ENCODE data around the gene YBX3.
"Not testable (repeated sequence)": the region's sequence is repeated elsewhere in the genome, so short reads cannot be mapped to it uniquely, and the experiment has no call there.

Gene YBX3

DNA sequence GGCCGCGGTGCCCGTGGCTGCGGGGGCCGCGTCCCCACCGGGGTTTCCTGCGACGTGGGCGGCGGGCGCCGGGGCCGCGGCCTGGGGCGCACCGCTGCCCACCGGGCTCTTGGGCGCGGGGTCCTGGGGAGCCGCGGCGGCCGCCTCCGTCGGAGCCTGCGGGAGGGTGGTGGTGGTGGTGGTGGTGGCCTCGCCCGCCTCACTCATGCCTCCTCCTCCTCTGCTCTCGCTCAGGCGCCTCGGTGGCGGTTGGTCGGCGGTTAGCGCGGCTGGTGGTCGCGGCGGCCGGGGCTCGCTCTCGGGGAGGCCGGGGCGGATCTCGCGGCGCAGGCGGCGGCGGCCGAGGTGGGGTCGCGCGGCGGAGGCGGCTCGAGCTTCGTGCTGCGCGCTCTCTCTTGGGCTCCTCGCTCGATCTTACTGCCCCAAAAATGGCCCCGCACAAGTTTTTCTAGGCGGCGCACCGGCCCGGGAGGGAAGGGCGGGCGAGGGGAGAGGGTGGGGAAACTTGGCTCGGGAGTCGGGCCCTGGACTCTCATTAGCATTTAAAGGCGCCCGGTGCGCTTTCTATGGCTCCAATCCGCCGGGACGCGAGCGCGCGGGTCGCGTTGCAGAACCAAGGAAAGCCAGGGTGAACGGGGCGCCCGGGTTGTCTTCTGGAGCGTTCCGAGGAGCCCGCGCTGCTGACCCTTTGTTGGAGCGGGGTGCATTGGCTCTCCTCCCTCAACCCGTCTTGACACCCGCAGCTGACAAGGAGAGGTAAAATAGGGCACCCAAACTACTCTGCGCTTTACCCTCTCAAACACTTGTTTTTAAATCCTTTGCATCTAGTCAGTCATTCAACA lies at the start of gene YBX3:
TSS of gene YBX3 (minus strand) at position 419 of the 842 bp plus-strand sequence. CDS start at position 207, 212 bp downstream.
- peak; percentile 87 for DNase-seq

DNA sequence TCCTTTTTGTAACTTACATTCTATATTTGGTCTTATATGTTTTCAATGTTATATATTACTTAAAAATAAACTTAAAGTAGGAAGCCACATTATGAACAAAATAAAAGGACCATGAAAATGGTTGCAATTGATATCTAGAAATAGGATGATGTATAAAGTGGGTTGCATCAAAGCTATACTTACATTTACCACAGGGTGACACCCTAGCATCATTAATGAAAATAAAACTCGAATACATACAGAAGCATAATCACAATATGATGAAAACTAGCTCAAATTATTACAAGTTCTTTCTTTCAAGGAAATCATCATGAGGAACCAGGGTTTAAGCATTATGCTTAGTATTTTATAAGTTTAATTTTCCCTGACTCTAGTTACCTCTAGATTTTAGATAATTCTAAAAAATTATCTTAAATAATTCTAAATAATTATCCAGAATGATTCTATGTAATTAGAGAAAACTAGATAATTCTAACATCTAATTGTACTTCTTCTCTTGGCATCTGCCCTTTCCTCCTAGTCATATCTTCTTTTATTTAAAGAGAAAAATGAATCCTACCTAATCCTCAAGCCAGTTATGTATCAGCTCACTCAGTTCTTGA lies 48.1 kb upstream of the YBX3 start:
- peak; percentile 67 for DNase-seq

DNA sequence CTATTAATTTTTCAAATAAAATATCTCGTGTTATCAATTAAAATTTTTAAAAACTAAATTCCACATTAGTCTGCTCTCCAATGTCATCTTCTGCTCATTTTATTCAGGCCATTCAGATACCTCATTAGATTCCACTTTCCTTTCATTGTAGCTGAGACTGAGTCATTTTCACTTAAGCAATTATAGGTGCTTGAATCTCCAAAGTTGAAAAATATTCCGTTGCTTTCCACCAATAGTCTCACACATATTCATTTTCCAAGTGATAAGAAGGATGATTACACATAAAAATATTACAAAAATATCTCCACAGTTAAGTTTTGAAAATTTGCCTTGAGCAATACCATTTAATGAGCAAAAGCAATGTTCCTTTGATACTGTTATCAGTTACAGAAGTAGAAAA lies 36.5 kb upstream of the YBX3 start:
- no peak for DNase-seq

GRCh38 chr12:10756194-10756593 lies 33.1 kb upstream of the YBX3 start:
- no peak for DNase-seq

GRCh38 chr12:10753059-10753458 lies 29.9 kb upstream of the YBX3 start:
- DNase-seq: no peak

- DNase-seq: no peak
These were observed 27.2 kb upstream of the YBX3 start for GRCh38 chr12:10750385-10750727.

GRCh38 chr12:10749700-10750384 lies 26.7 kb upstream of the YBX3 start:
- DNase-seq: peak; percentile 95

- DNase-seq: no peak
These were observed 24.6 kb upstream of the YBX3 start for GRCh38 chr12:10747730-10748129.

- not testable (repeated sequence) for DNase-seq
These were observed 20.3 kb upstream of the YBX3 start for GRCh38 chr12:10743420-10743819.

DNA sequence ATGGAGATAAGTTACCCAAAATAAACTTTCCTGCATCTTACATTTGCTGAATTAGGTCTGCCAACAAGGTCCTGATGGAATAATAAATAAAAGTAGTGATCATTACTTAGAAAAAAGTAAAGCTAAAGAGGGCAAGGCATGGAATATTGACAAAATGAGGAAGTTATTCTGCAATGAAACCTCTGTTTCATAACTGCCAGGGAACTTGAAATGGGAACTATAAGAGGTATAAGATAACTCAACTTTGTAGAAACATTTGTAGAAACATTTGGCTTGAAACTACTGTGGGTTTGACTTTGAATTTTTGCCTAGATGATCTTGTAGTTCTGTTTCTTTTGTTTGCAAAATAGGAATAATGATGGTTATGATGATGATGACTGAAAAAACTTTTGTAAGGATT lies 18.7 kb upstream of the YBX3 start:
- peak; percentile 67 for DNase-seq

DNA sequence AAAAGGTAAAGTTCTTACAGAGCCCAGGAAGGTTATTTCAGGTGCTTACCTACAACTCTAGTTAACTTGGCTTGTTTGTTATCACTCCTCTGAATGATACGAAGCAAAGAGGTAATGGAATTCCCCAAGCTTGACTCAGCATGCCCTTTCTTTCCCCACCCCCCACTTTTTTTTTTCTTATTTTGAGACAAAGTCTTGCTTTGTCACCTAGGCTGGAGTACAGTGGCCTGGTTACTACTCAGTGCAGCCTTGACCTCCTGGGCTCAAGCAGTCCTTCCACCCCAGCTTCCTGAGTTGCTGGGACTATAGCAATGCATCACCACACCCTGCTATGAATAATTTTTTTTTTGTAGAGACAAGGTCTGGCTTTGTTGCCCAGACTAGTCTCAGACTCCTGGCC lies 17.1 kb upstream of the YBX3 start:
- no peak for DNase-seq

DNA sequence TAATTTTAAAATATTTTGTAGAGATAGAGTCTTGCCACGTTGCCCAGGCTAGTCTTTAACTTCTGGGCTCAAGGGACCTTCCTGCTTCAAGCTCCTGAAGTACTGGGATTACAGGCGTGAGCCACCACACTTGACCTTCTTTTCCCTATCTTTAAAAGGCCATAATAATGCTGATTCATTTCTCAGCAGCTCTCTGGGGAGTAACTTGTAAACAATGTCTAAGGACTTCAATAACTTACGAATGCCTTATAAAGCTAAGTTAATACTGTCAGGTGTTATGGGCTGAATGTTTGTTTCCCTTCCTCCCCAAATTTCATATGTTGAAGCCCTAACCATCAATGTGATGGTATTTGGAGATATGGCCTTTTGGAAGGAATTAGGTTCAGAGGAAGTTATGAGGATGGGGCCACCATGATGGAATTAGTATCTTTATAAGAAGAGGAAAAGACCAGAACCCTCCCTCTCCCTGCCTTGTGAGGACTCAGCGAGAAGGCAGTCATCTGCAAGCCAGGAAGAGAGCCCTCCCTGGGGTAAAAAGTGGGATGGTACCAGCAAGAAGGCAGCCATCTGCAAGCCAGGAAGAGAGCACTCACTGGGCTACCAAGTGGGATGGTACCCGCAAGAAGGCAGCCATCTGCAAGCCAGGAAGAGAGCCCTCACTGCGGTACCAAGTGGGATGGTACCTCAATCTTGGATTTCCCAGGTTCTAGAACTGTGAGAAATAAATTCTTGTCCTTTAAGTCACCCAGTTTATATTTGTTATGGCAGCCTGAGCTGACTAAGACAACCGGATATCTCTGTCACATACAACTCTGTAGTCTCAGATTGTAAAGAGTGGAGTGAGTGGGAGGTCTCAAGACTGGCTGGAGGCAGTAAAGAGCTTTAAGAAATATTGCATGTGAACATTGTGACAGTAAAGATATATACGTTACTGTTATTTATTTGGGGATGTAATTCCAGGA lies 16.3 kb upstream of the YBX3 start:
- no peak for DNase-seq

- DNase-seq: no peak
These were observed 14.1 kb upstream of the YBX3 start for GRCh38 chr12:10737249-10737648.

- DNase-seq: no peak
These were observed 13.3 kb upstream of the YBX3 start for GRCh38 chr12:10736463-10736862.

DNA sequence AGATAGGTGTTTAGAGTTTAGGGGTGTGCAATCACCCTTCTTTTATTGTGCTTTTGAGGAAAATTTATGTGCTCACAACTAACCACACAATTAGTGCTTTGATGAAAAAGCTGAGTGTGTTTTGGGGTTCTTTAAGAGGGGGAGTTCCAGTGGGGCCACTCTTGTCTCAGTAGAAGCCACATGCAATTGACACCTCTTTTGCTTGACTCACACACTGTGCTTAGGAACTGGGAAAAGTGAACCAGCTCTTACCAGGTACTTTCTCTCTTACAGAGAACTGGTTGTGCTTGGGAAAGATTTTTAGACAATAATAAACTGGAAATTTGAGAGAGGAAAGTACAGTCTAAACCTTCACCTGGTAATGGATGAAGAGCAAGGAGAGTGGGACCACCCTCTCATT lies 12.3 kb upstream of the YBX3 start:
- DNase-seq: no peak

GRCh38 chr12:10732549-10732948 lies 9.4 kb upstream of the YBX3 start:
- DNase-seq: no peak

GRCh38 chr12:10732066-10732465 lies 8.9 kb upstream of the YBX3 start:
- no peak for DNase-seq

DNA sequence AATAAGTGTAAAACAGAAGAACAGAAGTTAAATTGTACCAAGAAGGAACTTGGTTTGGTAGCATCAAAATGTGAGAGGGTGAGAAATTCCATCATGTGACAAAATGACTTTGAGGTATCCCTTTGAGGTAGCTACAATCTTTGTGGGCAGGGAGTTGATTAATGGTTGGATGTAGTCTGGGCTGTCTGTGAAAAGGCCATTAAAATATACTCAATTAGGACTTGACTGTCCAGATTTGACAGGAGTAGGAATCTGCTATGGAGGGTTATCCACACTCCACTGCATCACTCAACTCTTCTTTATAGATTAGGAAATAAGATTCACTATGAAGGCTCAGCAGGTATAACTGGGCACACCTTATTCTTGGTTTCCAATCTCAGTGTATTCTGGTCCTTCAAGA lies 7.4 kb upstream of the YBX3 start:
- no peak for DNase-seq

GRCh38 chr12:10728091-10728490 lies 5.0 kb upstream of the YBX3 start:
- no peak for DNase-seq

- DNase-seq: no peak
These were observed 3.8 kb upstream of the YBX3 start for GRCh38 chr12:10726945-10727344.

GRCh38 chr12:10725003-10725402 lies 1.9 kb upstream of the YBX3 start:
- DNase-seq: no peak

GRCh38 chr12:10722502-10722904 lies 620 bp downstream of the YBX3 start:
- peak; percentile 84 for DNase-seq

Data from OCI-M1 (cell line).